ENCODE measurements around the gene ATP9A.
"Not testable (repeated sequence)": the region's sequence is repeated elsewhere in the genome, so short reads cannot be mapped to it uniquely, and the experiment has no call there.

The ATP9A gene

GRCh38 chr20:51584737-51585136 is 183.5 kb downstream of the ATP9A start:
- no peak for DNase-seq (ENCODE audit: extremely low read depth in 1 of 2, low read depth in 1 of 2)

- no peak for DNase-seq (ENCODE audit: extremely low read depth in 1 of 2, low read depth in 1 of 2)
Measured at GRCh38 chr20:51584116-51584515, 184.1 kb downstream of the ATP9A start.

- no peak for DNase-seq (ENCODE audit: extremely low read depth in 1 of 2, low read depth in 1 of 2)
Measured at GRCh38 chr20:51583499-51583898, 184.7 kb downstream of the ATP9A start.

- no peak for DNase-seq (ENCODE audit: extremely low read depth in 1 of 2, low read depth in 1 of 2)
Measured at GRCh38 chr20:51583073-51583472, 185.1 kb downstream of the ATP9A start.

GRCh38 chr20:51581571-51581970 is 186.6 kb downstream of the ATP9A start:
- DNase-seq (ENCODE audit: extremely low read depth in 1 of 2, low read depth in 1 of 2) = no peak

GRCh38 chr20:51579137-51579536 is 189.1 kb downstream of the ATP9A start:
- DNase-seq (ENCODE audit: extremely low read depth in 1 of 2, low read depth in 1 of 2) = no peak

- no peak for DNase-seq (ENCODE audit: extremely low read depth in 1 of 2, low read depth in 1 of 2)
Measured at GRCh38 chr20:51578145-51578459, 190.1 kb downstream of the ATP9A start.

GRCh38 chr20:51577432-51578144 is 190.6 kb downstream of the ATP9A start:
- no peak for DNase-seq (ENCODE audit: extremely low read depth in 1 of 2, low read depth in 1 of 2)

- no peak for DNase-seq (ENCODE audit: extremely low read depth in 1 of 2, low read depth in 1 of 2)
Measured at GRCh38 chr20:51575486-51575885, 192.7 kb downstream of the ATP9A start.

- DNase-seq (ENCODE audit: extremely low read depth in 1 of 2, low read depth in 1 of 2) = peak in 1 of 2 donors; percentile 51
Measured at GRCh38 chr20:51574248-51575033, 193.7 kb downstream of the ATP9A start.

GRCh38 chr20:51573576-51574243 is 194.5 kb downstream of the ATP9A start:
- no peak for DNase-seq (ENCODE audit: extremely low read depth in 1 of 2, low read depth in 1 of 2)

- no peak for DNase-seq (ENCODE audit: extremely low read depth in 1 of 2, low read depth in 1 of 2)
Measured at GRCh38 chr20:51571460-51571794, 196.8 kb downstream of the ATP9A start.

GRCh38 chr20:51570739-51571459 is 197.3 kb downstream of the ATP9A start:
- no peak for DNase-seq (ENCODE audit: extremely low read depth in 1 of 2, low read depth in 1 of 2)

GRCh38 chr20:51569815-51570738 is 198.1 kb downstream of the ATP9A start:
- no peak for DNase-seq (ENCODE audit: extremely low read depth in 1 of 2, low read depth in 1 of 2)

GRCh38 chr20:51568533-51568932 is 199.7 kb downstream of the ATP9A start:
- DNase-seq (ENCODE audit: extremely low read depth in 1 of 2, low read depth in 1 of 2) = not testable (repeated sequence)

- no peak for DNase-seq (ENCODE audit: extremely low read depth in 1 of 2, low read depth in 1 of 2)
Measured at GRCh38 chr20:51567622-51568021, 200.6 kb downstream of the ATP9A start.

GRCh38 chr20:51566594-51566993 is 201.6 kb downstream of the ATP9A start:
- DNase-seq (ENCODE audit: extremely low read depth in 1 of 2, low read depth in 1 of 2) = no peak

GRCh38 chr20:51565298-51566144 is 202.7 kb downstream of the ATP9A start:
- no peak for DNase-seq (ENCODE audit: extremely low read depth in 1 of 2, low read depth in 1 of 2)
